Uterus (tissue), 4 donors: Measurements from ENCODE around the gene NCMAP. TPM values are rescaled to one million over a fixed set of nuclear protein-coding genes. Genes with fewer than 3 reads are reported as not detected.
"Not testable (repeated sequence)": the region's sequence is repeated elsewhere in the genome, so short reads cannot be mapped to it uniquely, and the experiment has no call there.

ENCODE experiments used
- DNase-seq, 2 donors: peaks; one replicate each; pipeline ENCODE4 v3.0.0-alpha.2; 2019 to 2020
- H3K27ac ChIP-seq, 2 donors: fragments of 200-600 bp; sonication (generic); 1 replicate in 1 of 2; 2 replicates in 1 of 2; pipeline ENCODE4 v1.5.1; 2016 to 2018
- H3K27me3 ChIP-seq, 2 donors: fragments of 200-600 bp; sonication (generic); one replicate each; pipeline ENCODE4 v1.5.1; 2018 to 2019; ENCODE audit warnings: control low read depth in 1 of 2
- H3K36me3 ChIP-seq, 2 donors: fragments of 200-600 bp; sonication (generic); one replicate each; pipeline ENCODE4 v1.5.1; 2019; ENCODE audit warnings: control low read depth in 1 of 2
- H3K4me1 ChIP-seq, 2 donors: fragments of 200-600 bp; sonication (generic); one replicate each; pipeline ENCODE4 v1.5.1; 2018 to 2019; ENCODE audit warnings: control low read depth in 1 of 2
- H3K4me3 ChIP-seq, 2 donors: fragments of 200-600 bp; sonication (generic); 1 replicate in 1 of 2; 2 replicates in 1 of 2; pipeline ENCODE4 v1.5.1; 2018 to 2019; ENCODE audit warnings: mild to moderate bottlenecking in 1 of 2
- H3K9me3 ChIP-seq, 2 donors: fragments of 200-600 bp; sonication (generic); one replicate each; pipeline ENCODE4 v1.5.1; 2019; ENCODE audit warnings: control low read depth in 1 of 2
- CTCF ChIP-seq, 4 experiments: fragments of 200-600 bp in 2 of 4; fragments of 450-650 bp in 2 of 4; sonication (generic) in 2 of 4; IDR thresholded peaks; one replicate each; pipeline ENCODE4 v1.5.1; 2016 to 2019; ENCODE audit warnings: antibody characterized with exemption in 4 of 4, mild to moderate bottlenecking in 2 of 4, moderate library complexity in 1 of 4
- POLR2A ChIP-seq, 2 donors: fragments of 450-650 bp; IDR thresholded peaks; one replicate each; pipeline ENCODE4 v1.6.1; 2016; ENCODE audit warnings: antibody characterized with exemption in 2 of 2, mild to moderate bottlenecking in 1 of 2, moderate library complexity in 1 of 2
- intact Hi-C: fragments of 100-400 bp; cut with DNase I; formaldehyde crosslinking; loops from one replicate; pipeline ENCODE4 v1.15.1; 2023; ENCODE audit warnings: low total_unique reads
- total RNA-seq, 4 donors: library from RNA; depleted of rRNA in 3 of 4; stranded (reverse); fragments of >200 nt in 3 of 4; gene quantifications; one replicate each; pipeline versions ENCODE4 v1.1.0 to v1.2.4, GENCODE V29; 2014 to 2023
- donor health status: DM: yes; HTN: yes; CAD: no.

The NCMAP gene
- total RNA-seq, 4 donors from 2014 or later, result 0.18 to 0.48 TPM; not detected in 2

- Histone ChIP-seq H3K4me3 (no peak overlapping the region), H3K9me3 (no peaks in the 10 kb centered on the region), H3K4me1 (no peaks in the 10 kb centered on the region), H3K27ac (no peak overlapping the region), H3K27me3 (no peaks in the 10 kb centered on the region), H3K36me3 (no peaks in the 10 kb centered on the region)
- DNase-seq, result no peak
- TF ChIP-seq CTCF (IDR thresholded peaks at IDR 0.05) (no peak), POLR2A (IDR thresholded peaks at IDR 0.05) (no peak)
- intact Hi-C loops, result no loop called here
These were observed 11.6 kb upstream of the NCMAP start for GRCh38 chr1:24544239-24544638.

GRCh38 chr1:24545662-24546061 lies 10.2 kb upstream of the NCMAP start:
- Histone ChIP-seq H3K36me3 (no peaks in the 10 kb centered on the region), H3K4me1 (no peaks in the 10 kb centered on the region), H3K27ac (no peak overlapping the region), H3K9me3 (no peaks in the 10 kb centered on the region), H3K4me3 (no peak overlapping the region), H3K27me3 (no peaks in the 10 kb centered on the region)
- TF ChIP-seq CTCF (IDR thresholded peaks at IDR 0.05) (no peak), POLR2A (IDR thresholded peaks at IDR 0.05) (no peak)
- DNase-seq, result no peak
- intact Hi-C loops, result no loop called here

DNA sequence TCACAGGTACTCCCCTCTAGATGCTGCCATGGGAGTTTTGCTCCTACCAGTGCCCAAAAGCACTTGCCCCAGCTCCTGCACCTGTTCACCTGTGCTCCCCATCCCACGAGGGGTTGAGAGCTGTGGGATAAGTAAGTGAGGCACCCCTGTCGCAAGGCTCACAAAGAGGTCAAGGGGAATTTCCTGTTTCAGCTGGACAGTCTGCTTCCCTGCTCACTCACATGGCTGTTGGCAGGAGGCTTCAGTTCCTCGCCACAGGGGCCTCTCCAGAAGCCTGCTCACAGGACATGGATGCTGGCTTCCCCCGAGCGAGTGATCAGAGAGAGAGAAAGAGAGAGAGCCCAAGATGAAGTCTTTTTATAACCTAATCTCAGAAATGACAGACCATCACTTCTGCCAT lies 8.7 kb upstream of the NCMAP start:
- Histone ChIP-seq H3K36me3 (no peaks in the 10 kb centered on the region), H3K4me1 (no peaks in the 10 kb centered on the region), H3K9me3 (no peaks in the 10 kb centered on the region), H3K4me3 (no peak overlapping the region), H3K27ac (no peak overlapping the region), H3K27me3 (no peaks in the 10 kb centered on the region)
- intact Hi-C loops, result no loop called here
- no peak for DNase-seq
- no peak for TF ChIP-seq POLR2A (IDR thresholded peaks at IDR 0.05)
- TF ChIP-seq CTCF (IDR thresholded peaks at IDR 0.05), result no peak

DNA sequence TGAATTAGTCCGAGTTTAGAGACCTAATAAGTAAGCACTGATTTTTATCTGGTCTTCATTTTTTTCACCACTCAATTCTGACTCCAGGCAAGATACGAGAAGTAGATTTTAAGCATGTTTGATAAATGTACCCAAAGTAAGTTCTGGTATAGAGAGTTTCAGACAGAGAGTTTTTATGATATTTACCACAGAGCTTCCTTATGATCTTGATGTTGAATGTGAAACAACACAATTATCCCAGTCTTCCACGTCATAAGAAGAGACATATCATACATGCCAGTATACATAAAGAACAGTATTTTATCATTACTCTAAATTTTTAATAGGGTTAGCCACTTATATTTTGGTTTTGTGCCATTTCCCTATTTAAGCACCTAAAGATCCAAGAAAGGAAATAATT lies 7.8 kb upstream of the NCMAP start:
- Histone ChIP-seq H3K4me3 (no peak overlapping the region), H3K36me3 (no peaks in the 10 kb centered on the region), H3K4me1 (no peaks in the 10 kb centered on the region), H3K27ac (no peak overlapping the region), H3K9me3 (no peaks in the 10 kb centered on the region), H3K27me3 (no peaks in the 10 kb centered on the region)
- TF ChIP-seq POLR2A (IDR thresholded peaks at IDR 0.05) (no peak), CTCF (IDR thresholded peaks at IDR 0.05) (no peak)
- no peak for DNase-seq
- intact Hi-C loops, result no loop called here

DNA sequence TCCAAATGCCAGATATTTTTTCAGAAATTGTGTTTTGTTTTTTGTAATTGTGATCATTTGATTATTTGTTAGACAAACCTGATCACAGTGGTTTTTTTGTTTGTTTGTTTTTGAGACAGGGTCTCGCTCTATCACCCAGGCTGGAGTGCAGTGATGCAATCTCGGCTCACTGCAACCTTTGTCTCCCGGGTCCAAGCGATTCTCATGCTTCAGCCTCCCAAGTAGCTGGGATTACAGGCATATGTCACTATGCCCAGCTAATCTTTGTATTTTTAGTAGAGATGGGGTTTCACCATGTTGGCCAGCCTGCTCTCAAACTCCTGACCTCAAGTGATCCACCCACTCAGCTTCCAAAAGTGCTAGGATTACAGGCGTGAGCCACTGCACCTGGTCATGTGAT lies 6.7 kb upstream of the NCMAP start:
- DNase-seq, intact Hi-C loops, H3K4me3 ChIP-seq, H3K4me1 ChIP-seq, H3K27me3 ChIP-seq, H3K27ac ChIP-seq, H3K9me3 ChIP-seq, H3K36me3 ChIP-seq: not testable (repeated sequence)

- no peak for TF ChIP-seq CTCF (IDR thresholded peaks at IDR 0.05)
- no peak for TF ChIP-seq POLR2A (IDR thresholded peaks at IDR 0.05)
- Histone ChIP-seq H3K27me3 (peaks cover 0 to 3% of the 10 kb centered on the region in 2 donors), H3K27ac (no peak overlapping the region), H3K4me1 (peaks cover 0 to 5% of the 10 kb centered on the region in 2 donors), H3K4me3 (no peak overlapping the region), H3K36me3 (no peaks in the 10 kb centered on the region), H3K9me3 (no peaks in the 10 kb centered on the region)
- DNase-seq, result no peak
- intact Hi-C loops, result no loop called here
These were observed 4.5 kb upstream of the NCMAP start for GRCh38 chr1:24551290-24551959.
